ENCODE results near the gene CKAP4.

DNA sequence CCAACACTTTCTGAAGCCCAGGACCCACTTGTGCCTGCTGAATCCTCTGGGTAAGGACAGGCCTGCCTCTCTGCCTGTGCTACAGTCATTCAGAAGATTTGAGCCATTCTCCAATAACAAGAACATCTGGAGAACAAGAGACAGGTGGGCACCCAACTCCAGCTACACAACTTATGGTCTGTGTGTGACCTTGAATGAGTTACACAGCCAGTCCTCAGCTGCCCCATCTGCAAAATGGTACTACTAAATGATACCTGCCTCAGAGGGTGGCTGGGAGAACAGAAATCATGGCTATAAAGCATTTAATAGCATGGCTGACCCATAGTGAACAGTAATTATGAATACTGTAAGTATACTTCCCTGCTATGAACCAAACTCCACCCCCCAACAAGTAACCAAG, 4.2 kb downstream of the CKAP4 start:
- TF ChIP-seq CTCF (IDR thresholded peaks at IDR 0.05), result no peak
- TF ChIP-seq POLR2A (IDR thresholded peaks at IDR 0.05; ENCODE audit: low read depth), result no peak
- no peak for TF ChIP-seq POLR2AphosphoS5 (IDR thresholded peaks at IDR 0.05)
- TF ChIP-seq EP300 (IDR thresholded peaks at IDR 0.05), result no peak

Data from esophagus muscularis mucosa (tissue), 4 donors.